GM12891 (cell line): ENCODE data around the gene ACADM.

ENCODE experiments used
- POLR2A ChIP-seq: IDR thresholded peaks from 2 replicates; pipeline ENCODE4 v1.6.1; 2011; ENCODE audit warnings: low read depth, low read length, control low read depth
- TAF1 ChIP-seq: IDR thresholded peaks from 2 replicates; pipeline ENCODE4 v1.6.1; 2011; ENCODE audit warnings: low read depth, low read length, control low read depth

- TF ChIP-seq POLR2A (no peak), TAF1 (no peak)
Measured at GRCh38 chr1:75693551-75693950, 31.0 kb upstream of the ACADM start.
